D721Med (cell line): ENCODE results near the gene JARID2.

Source experiments
- DNase-seq: peaks from one replicate; pipeline ENCODE4 v3.0.0; 2011; ENCODE audit warnings: low spot score; ENCODE audit not compliant: insufficient read length
- FAIRE-seq: peaks from 2 replicates; lab custom pipeline; 2011; peaks lifted over from hg19 to GRCh38; lab: Jason Lieb, UNC
- TF ChIP-seq, protein P1 (sequence below): IDR thresholded peaks from 2 replicates; pipeline ENCODE4 v1.5.1; 2012; ENCODE audit warnings: mild to moderate bottlenecking, control low read depth; ENCODE audit not compliant: insufficient read depth; ENCODE audit errors: missing control alignments

Gene JARID2

DNA sequence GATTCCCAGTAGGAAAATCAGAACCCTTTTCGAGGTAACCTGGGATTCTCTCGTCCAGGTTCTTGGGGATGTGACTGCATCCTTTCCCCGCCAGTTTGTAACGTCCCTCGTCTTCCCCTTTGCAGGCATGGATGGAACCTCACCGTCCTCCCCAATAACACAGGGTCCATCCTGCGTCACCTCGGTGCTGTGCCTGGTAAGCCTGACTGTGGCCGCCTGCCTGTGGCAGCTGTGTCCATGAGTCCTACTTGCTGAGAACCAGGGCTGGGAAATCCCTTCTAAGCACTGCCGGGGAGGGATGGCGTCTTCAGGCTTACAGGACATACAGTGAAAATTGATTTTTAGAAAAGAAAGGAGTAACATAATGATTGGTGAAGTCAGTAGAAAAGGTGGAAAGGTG, 261.4 kb downstream of the JARID2 start:
- no peak for FAIRE-seq
- TF ChIP-seq, protein P1, sequence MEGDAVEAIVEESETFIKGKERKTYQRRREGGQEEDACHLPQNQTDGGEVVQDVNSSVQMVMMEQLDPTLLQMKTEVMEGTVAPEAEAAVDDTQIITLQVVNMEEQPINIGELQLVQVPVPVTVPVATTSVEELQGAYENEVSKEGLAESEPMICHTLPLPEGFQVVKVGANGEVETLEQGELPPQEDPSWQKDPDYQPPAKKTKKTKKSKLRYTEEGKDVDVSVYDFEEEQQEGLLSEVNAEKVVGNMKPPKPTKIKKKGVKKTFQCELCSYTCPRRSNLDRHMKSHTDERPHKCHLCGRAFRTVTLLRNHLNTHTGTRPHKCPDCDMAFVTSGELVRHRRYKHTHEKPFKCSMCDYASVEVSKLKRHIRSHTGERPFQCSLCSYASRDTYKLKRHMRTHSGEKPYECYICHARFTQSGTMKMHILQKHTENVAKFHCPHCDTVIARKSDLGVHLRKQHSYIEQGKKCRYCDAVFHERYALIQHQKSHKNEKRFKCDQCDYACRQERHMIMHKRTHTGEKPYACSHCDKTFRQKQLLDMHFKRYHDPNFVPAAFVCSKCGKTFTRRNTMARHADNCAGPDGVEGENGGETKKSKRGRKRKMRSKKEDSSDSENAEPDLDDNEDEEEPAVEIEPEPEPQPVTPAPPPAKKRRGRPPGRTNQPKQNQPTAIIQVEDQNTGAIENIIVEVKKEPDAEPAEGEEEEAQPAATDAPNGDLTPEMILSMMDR: no peak
- DNase-seq: no peak

GRCh38 chr6:15507746-15508145, 261.9 kb downstream of the JARID2 start:
- TF ChIP-seq, protein P1: no peak
- FAIRE-seq: no peak
- DNase-seq: no peak

GRCh38 chr6:15508441-15508871, 262.6 kb downstream of the JARID2 start:
- no peak for DNase-seq
- FAIRE-seq: no peak
- TF ChIP-seq, protein P1: no peak

GRCh38 chr6:15508931-15509330, 263.1 kb downstream of the JARID2 start:
- TF ChIP-seq, protein P1: no peak
- no peak for DNase-seq
- no peak for FAIRE-seq

GRCh38 chr6:15509335-15509933, 263.6 kb downstream of the JARID2 start:
- DNase-seq (no peak), FAIRE-seq (no peak)
- TF ChIP-seq, protein P1: no peak

DNA sequence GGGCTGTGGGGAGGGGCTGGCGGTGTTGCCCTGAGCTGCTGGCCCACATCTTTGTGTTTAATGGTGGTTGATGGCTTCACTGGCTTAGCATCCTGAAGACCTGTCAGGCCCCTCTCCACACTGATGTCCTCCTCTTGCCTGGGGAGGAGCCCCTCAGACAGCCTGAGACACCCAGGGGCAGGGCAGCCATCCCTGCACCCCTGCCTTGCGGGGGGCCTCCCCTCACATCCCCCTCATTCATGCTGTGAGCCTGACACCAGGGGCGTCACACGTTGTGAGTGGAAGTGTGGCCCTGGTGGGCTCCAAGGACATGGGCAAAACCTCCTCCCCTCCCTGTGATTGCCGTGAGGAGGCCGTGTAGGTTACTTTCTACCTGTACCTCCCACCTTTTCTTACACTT, 264.3 kb downstream of the JARID2 start:
- TF ChIP-seq, protein P1: no peak
- DNase-seq (no peak), FAIRE-seq (no peak)

GRCh38 chr6:15510536-15511247, 264.8 kb downstream of the JARID2 start:
- TF ChIP-seq, protein P1: no peak
- no peak for DNase-seq
- no peak for FAIRE-seq
